CD4-positive, alpha-beta T cell treated with Interferon gamma for 1 hour (primary cell): ENCODE measurements around the gene TC2N.
A peak's percentile ranks its signal among the peaks of the same experiment; 100 is the strongest.
"Not testable (repeated sequence)": the region's sequence is repeated elsewhere in the genome, so short reads cannot be mapped to it uniquely, and the experiment has no call there.

ENCODE experiments used
- DNase-seq: peaks from one replicate; pipeline ENCODE4 v3.0.0-alpha.2; 2020

Gene TC2N

DNA sequence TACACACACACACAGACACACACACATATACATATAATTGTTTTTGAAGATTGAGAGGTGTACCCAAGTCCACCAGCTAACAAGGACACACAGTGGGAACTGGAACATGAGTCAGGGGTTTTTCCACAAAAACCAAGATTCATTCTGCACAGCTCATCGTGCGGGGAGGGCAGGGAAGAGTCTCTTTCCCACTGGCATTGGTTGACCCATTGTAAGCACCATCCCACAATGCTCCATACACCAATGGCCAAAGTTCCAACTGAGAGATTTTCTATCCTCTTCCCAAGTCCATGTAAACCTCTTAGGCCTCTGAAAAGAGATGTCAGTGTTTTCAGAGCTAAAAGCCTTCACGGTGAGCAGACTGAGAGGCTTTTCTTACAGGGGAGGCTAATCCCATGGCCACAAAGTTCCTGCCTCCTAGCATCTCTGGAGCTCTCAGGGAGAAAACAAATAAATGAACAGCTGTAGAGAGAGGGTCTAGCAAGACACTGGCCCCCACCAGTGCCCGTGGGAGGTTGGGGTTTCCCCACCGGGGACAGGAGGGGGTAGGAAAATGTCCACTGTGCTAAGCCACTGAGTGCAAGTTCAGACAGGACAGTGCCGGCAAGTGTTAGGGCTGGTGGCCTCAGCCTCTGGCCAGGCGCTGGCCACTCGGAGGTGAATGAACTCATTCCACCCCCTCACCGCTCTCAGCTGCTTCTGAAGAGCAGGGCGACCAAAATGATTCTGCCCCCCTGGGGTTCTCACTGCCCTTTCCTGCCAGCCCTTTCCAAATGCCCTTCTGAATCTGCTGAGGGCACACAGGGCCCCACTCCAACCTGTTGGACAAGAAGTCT, 21.5 kb upstream of the TC2N start:
- no peak for DNase-seq

DNA sequence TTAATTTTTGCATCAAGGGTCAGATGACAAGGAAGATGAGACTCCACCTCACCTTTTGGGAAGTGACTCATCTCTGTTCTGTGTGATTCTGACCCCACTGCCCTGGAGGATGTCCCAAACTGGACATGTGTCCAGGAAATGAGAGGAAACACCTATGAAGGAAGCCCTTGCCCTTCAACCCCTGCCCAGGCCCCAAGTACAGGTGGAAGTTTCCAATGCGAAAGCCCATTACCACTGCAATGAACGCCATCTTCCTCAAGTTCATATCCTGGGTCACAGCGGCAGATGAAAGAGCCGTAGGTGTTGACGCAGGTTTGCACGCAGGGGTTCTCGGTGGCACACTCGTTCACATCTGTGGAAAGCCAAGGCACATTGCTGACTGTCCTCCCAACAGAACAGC, 19.6 kb upstream of the TC2N start:
- no peak for DNase-seq

DNA sequence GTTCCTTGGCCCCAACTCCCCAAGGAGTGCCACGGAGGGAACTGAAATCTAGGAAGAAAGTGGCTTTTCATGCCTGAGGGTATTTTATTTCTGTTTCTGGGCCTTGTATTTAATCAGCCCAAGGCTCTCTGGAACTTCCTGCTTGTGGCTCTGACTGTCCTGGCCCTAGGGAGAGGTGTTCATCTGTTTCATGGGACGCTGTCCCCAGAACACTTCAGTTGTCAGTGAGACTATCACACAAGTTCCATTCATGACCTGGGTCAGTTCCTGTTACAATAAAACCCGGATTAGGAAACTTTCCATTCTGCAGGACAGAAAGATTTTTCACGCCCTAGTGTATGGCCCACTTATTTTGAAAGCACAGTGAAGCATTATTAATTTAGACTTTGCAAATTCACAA, 18.5 kb upstream of the TC2N start:
- no peak for DNase-seq

DNA sequence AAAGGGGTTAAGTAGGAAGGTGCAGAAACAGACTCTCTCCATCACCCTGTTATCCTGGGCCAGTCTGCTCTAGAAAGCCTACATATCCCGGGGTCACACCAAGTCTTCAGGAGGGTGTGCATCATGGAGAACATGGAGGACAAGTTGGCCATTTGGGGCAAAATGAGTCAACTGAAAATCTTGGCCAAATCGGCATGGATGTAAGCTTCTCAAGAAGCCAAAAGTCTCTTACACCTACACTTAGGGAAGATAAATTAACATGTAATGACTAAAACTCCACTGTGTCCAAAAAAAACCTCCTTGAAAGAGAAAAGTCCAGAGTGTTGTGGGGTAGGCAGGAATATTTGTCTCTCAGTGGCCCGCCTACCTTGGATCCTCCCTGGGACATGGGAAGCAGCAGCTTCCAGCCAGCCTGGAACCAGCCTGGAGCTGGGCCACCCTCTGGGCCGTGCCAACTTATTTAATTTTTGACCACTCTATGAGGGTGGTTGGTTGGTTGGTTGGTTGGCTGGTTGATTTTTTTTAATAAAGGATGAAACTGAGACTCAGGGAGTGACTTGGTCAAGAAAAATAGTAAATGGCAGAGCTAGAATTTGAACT, 17.9 kb upstream of the TC2N start:
- no peak for DNase-seq

DNA sequence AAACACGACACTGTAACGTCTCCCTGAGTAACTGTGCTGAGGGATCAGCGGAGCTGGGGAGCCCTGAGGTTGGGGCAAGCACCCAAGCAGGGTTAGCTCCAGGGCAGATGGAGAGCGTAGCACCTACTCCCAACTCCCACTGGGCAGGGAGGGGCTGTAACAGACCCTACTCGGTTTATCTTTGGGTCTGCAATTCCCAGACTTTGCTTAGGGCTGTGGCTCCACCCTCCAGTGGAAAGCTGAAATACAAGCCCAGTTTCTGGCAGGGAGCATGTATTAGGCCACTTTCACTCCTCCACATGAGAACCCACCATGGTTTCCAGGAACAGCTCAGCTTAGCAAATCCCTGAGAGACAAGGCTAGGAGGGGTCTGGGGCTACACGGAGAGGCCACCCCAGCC, 17.3 kb upstream of the TC2N start:
- DNase-seq = no peak

DNA sequence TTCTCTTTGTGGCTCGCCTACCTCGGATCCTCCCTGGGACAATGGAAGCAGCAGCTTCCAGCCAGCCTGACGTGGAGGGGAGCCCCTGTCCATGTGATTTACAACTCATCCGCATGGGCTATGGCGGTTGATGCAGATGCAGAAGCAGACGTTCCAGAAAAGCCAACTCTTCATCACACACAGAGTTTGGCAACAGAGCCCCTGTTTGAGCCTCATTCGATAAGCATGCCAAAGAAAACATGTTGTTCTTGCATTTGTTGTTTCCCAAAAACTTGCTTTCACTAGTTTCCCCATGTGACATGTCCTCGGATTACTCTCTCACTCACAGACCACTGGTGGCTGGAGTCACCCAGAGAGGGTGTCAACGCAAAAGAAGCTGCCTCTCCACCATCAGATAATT, 16.4 kb upstream of the TC2N start:
- no peak for DNase-seq

DNA sequence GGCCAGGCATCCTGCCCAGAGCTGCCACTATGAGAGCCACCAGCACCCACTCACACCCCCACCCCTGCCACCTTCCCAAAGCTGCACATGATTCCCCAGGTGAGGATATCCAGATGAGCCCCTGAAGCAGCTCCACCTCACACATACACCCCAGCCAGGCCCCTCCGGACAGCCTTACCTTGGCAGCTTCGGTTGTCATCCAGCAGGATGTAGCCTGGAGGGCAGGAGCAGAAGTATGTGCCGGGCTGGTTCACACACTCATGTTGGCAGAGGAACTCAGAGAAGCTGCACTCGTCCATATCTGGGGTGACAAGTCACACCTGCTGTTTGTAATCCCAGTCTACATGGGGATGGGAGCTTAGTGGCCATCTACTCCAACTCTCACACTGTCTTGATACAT, 15.4 kb upstream of the TC2N start:
- DNase-seq = no peak

DNA sequence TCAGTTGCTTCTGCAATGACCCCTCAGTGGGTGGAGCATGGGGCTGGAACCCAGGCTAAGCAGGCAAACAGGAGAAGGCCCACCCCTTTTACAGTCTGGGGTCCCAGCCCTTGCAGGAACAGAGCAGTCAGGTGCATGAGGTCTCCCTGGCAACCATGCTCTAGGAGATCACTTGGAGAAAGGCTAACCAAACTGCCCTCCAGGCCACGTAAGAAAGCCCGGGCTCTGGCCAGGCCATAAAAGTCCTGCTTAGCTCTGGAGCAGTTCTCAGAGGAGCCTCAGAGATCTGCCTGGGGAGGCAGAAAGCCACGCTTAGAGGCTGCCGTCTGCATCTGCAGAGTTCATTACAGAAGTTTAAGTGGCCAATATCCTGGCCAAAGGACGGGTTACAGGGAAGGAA, 15.0 kb upstream of the TC2N start:
- no peak for DNase-seq

DNA sequence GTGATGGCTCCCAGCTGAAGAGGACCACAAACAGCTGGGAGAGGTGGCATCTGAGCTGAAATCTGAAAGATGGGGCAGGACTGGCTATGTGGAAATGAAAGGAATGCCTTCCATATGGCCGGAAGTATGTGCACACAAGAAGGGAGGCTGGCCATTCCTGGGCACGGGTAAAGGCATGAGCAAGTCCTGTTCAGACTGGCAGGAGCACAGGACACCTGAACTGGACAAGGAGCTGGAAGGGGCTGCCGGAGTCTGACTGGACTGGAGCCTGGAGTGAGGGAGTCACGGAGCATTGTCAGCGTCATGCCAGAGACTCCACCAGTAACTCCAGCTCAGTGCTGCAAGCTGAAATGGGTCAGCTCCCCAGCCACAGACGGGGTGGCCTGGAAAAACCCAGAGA, 11.9 kb upstream of the TC2N start:
- no peak for DNase-seq

DNA sequence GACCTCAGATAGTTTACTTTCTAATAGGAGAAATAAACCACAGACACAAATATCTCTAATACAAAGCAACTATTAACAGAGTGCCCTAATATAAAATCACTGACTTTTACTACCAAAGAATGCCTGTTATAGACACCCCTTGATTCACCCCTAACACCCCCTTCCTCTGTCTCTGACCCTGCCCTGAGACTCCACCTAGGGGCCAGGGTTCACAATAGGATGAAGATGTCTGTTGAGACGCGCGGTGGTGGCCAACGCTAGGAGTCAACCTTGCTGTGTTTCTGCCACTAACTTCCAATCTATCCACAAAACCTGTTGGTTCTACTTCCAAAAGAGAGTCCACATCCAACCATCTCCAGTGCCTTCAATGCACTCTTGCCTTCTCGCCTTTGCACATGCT, 10.9 kb upstream of the TC2N start:
- no peak for DNase-seq

DNA sequence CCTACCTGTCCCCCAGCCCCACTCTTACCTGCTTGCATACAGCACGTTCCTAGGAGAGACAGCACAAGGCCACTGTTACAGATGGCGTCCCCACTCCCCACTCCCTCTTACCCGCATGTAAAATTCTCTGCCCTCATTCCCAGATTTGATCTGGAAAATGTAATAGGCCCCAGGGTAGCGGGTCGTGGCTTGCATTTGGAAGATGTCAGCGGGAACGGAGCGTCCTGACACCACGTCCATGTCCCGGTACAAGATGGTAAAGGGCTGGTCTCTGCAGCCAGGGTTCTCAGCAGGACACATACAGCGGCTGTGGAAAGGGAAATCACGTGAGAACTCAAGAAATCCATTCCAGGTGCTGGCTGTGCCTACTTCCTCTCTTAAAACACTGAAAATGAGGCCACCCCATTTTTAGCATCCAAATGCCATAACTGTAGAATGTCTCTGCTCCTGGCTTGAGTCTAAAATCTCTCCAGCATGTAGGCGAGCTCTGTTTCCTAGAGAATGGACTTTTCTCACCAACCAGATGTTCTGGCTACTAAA, 10.1 kb upstream of the TC2N start:
- no peak for DNase-seq

DNA sequence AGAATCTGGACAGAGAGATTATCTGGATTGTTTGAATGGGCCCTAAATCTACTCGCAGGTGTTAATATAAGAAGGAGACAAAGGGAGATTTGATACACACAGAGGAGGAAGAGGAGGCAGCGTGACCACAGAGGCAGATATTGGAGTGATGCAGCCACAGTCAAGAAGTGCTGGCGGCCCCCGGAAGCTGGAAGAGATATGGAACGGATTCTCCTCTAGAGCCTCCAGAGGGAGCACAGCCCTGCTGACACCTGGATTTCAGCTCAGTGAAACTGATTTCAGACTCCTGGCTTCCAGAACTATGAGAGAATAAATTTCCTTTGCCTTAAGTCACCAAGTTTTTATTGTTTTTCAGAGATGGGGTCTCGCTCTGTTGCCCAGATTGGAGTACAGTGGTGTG, 9.2 kb upstream of the TC2N start:
- no peak for DNase-seq

DNA sequence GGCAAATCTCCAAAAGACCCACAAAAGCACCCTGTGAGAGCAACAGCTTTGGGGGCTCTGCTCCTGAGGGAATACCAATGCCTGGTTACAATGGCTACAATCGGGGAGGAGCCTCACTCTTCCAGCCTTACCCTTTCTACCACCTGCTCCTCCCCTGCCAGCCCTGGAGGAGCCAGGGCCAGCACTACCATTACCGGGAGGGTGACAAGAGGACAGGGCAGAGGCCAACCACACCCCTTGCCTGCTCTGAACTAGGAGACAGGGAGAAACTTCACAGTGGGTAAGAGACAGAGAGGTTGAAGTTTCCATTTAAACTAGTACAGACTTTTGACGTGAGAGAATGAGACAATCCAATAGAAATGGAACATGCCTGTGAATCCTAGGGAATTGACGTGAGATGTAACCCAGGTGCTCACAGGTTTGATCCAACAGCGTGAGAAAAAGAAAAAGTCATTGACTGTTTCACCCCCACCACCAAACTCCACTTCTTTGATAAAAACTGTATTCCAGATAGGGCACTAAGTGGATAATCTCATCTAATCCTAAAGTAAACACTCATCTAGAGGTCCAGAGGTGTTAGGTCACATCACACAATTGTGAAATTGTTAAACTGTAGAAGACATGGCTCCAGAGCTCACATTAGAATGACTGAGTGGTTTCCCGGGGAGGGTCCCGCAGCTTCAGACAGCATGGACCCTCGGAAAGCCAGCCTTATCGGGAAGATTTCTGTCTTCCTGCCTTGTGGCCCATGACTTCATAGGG, 8.4 kb upstream of the TC2N start:
- DNase-seq = no peak

DNA sequence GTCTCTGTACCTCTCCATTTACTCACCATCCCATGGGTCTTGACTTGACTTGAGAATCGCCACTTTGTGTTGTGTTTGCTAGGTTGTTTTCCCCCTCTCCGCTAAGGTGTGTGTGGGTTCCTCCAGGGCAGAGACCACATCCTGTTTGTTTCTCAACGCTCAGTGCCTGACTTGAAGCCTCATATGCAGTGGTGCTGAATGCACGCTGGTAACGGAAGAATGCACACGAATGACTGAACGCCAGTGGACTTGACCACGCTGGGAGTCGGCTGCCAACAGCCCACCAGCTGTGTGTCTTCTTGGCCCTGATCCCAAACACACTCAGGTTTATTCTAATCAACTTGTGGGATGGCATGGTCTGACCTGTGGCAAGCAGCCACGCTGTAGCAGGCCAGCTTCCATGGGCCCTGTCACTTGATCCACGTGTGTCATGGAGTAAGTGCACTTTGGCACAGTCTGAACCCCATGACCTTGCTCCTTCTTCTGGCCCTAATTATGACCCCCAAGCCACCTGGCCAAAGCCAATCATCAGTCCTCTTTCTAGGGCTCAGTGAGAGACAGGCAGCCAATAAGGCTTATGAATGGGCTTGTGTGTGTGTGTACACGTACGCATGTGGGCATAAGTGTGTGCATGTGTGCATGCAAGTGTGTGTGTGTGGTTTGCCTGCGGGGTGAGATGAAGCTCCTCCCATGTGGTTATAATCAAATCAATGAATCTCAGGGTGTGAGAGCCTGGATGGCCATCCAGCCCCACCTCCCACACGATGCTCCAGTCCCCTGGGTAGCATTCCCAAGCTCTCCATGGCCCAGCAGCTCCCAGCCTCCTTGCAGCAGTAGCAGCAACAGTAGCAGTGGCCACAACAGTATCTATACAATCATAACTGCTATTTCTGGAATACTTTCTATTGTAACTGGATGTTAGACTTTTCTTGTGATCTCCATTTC, 6.4 kb upstream of the TC2N start:
- DNase-seq = peak; percentile 78

DNA sequence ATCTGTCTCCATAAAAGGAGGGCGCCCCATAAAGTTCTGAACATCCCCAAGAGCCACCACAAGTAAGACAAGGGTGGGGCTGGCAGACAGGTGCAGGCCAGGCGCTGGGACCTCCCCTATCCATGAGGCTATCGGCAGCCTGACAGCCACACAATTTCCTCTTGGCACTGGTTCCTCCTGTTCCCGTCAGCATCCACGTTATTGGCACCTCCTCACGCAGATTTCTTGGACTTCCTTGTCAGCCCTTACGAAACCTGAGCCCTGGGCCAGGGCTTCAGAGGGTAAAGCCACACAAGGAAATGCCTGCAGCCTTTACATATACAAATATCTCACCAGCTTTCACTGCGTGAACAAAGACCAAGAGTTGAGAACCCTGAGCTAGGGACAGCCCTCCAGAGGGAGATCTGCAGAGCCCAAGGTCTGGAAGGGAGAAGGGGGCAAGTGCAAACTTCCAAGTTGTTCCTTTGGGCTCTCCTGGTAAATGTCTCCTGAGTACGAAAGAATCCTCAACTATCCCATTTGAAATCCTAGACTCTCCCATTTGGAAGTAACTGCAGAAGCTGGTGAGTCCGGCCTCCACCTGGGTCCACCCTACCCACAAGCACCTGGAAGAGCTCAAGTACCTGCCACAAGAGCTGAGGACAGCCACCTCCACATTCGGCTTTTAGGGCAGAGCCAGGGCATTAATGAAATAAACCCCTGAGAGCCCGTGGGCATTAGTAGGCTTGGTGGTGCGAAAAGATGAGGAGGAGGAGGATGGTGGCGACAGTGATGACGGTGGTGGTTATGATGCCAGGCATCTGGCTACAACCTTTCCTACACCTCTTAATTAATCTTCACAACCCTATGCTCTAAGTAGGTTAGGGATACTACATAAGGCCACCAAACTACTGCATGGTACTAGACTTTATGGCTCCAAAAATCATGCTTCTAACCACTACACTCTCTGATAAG, 5.5 kb upstream of the TC2N start:
- DNase-seq = peak; percentile 58

DNA sequence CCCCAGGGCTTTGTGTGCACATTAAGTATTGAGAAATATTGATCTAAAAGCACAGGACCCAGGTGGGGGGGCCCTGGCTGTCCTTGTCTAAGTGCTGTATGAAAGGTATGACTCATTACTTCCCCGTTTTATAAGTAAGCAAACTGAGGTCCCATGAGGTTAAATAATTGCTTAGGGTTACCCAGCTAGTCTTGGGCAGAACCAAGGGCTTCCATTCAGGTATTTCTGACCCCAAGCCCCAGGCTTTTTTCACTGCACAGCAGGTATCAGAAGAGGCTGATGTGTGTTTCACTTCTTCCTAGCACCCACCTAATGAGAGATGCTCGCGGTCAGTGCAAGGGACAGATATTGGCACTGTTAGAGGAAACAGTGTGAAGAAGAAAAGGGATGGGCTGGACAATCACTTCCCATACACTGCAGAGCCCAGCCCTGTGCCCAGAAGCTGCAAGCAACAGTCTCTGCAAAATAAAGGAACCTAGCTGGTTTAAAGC, 4.7 kb upstream of the TC2N start:
- DNase-seq = peak; percentile 21

DNA sequence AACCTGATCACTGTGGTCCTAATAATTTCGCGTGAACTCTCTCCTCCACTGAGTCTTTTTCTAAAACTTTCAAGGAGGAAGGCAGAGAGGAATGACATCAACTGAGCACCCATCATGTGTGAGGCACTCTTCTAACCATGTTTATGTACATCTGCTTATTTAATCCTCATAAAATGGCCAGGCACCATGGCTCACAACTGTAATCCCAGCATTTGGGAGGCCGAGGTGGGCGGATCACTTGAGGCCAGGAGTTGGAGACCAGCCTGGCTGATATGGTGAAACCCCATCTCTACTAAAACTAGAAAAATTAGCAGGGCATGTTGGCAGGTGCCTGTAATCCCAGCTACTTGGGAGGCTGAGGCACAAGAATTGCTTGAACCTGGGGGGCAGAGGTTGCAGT, 4.1 kb upstream of the TC2N start:
- not testable (repeated sequence) for DNase-seq

DNA sequence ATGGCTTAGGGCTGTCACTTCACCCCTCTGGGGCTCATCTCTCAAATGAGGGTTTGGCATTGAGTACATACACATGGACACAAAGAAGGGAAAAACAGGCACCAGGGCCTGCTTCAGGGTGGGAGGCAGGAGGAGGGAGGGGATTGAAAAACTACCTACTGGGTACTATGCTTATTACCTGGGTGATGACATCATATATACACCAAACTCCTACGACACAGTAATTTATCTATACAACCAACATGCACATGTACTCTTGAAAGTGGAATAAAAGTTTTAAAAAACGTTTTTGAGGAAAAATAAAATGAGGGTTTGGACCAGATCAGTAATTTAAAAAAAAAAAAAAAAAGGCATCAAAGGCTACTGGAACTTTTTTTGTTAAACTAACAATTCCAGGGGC, 3.6 kb upstream of the TC2N start:
- no peak for DNase-seq

DNA sequence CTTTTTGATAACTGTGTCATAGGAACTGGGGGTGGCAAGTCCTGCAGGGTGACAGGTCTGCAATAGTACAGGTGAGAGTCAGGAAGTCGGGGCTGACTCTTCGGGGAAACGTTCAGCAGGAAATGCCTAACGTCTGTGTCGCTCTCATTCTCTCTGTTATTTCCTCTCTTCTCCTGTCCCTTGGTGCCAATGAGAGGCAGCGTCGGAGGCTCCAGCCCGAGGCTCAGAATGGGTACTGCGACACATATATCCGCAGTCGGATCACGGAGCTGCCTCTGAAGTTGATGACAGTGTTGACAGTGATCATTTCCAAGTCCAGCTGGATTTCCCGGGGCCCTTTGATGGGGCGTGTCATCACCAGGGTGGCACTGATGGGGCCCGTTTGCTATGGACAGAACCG, 2.7 kb upstream of the TC2N start:
- peak; percentile 80 for DNase-seq

DNA sequence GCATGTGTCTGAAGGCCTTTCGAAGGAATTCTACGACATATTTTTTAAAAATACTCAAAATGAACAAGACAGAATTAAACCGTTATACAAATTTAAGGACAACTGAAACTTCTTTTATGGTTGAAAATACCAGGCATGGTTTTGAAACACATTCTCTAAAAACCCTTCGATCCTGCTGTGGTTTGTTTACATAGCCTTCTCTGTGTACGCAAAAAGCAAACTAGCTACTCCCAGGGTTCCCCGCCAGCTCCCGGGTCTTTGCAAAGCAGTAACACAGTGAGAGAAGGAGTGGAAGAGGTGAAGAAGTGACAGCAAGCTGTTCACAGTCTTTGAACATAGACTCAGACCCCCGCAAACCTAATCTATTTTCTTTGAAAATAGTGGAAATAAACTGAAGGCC, 2.2 kb upstream of the TC2N start:
- DNase-seq = no peak
